H1 (cell line): Measurements from ENCODE around the gene DUSP1. TPM values are rescaled to one million over a fixed set of nuclear protein-coding genes. Genes with fewer than 3 reads are reported as not detected.

Source experiments
- CTCF ChIA-PET: fragments of 300-600 bp; sonication (Branson Sonifier 250); formaldehyde crosslinking; loops from one replicate; lab custom pipeline; 2021; ENCODE audit not compliant: partially characterized antibody; lab: Charles Lee
- POLR2A ChIA-PET: fragments of 300-600 bp; sonication (Branson Sonifier 250); formaldehyde crosslinking; loops from one replicate; lab custom pipeline; 2021; ENCODE audit warnings: inconsistent platforms; ENCODE audit not compliant: partially characterized antibody; lab: Charles Lee
- DNase-seq, 2 experiments: peaks; one replicate each; pipeline versions ENCODE4 v3.0.0 to v3.0.0-alpha.2; 2010 to 2022; ENCODE audit warnings: low spot score in 2 of 2, low read depth in 1 of 2, mixed read lengths in 1 of 2
- FAIRE-seq: peaks from 2 replicates; lab custom pipeline; 2011; peaks lifted over from hg19 to GRCh38; lab: Jason Lieb, UNC
- H2AFZ ChIP-seq: 2 replicates; pipeline ENCODE4 v1.8.1; 2012; ENCODE audit warnings: low read length, inconsistent platforms
- H2AK5ac ChIP-seq: 2 replicates; pipeline ENCODE4 v1.6.1; 2013; ENCODE audit warnings: low read depth, low read length
- H2BK120ac ChIP-seq: replicated peaks from 2 replicates; pipeline ENCODE3; 2013; ENCODE audit warnings: low read depth, low read length, inconsistent platforms
- H2BK12ac ChIP-seq: 2 replicates; pipeline ENCODE4 v1.6.1; 2013; ENCODE audit warnings: low read depth, low read length
- H2BK15ac ChIP-seq: 2 replicates; pipeline ENCODE4 v1.6.1; 2013; ENCODE audit warnings: low read length
- H2BK20ac ChIP-seq: 2 replicates; pipeline ENCODE4 v1.6.1; 2013; ENCODE audit warnings: low read length
- H2BK5ac ChIP-seq: 2 replicates; pipeline ENCODE4 v1.6.1; 2013; ENCODE audit warnings: low read depth, low read length
- H3K14ac ChIP-seq: 2 replicates; pipeline ENCODE4 v1.6.1; 2013; ENCODE audit warnings: inconsistent platforms; ENCODE audit not compliant: insufficient read length
- H3K18ac ChIP-seq: 2 replicates; pipeline ENCODE4 v1.6.1; 2013; ENCODE audit warnings: low read length; ENCODE audit errors: extremely low read depth
- H3K23ac ChIP-seq: 2 replicates; pipeline ENCODE4 v1.6.1; 2013; ENCODE audit warnings: inconsistent platforms; ENCODE audit not compliant: insufficient read length
- H3K23me2 ChIP-seq: 2 replicates; pipeline ENCODE4 v1.6.1; 2013; ENCODE audit warnings: low read depth, low read length
- H3K27ac ChIP-seq: 2 replicates; pipeline ENCODE4 v1.6.1; 2011; ENCODE audit warnings: low read depth, low read length, inconsistent platforms
- H3K27me3 ChIP-seq, 4 experiments: replicated peaks in 1 of 4; 1 replicate in 1 of 4; 2 replicates in 3 of 4; pipeline versions ENCODE4 v1.6.1 to v1.8.1; 2011 to 2013; ENCODE audit warnings: low read length in 3 of 4, mild to moderate bottlenecking in 3 of 4, inconsistent platforms in 2 of 4, mixed read lengths in 2 of 4, moderate library complexity in 1 of 4; ENCODE audit not compliant: control insufficient read depth in 3 of 4, insufficient read depth in 3 of 4; ENCODE audit errors: extremely low read depth in 1 of 4
- H3K36me3 ChIP-seq, 4 experiments: 2 replicates each; pipeline versions ENCODE4 v1.6.1 to v1.8.1; 2011 to 2013; ENCODE audit warnings: mild to moderate bottlenecking in 4 of 4, low read length in 3 of 4, moderate library complexity in 2 of 4, control low read depth in 1 of 4, inconsistent platforms in 1 of 4; ENCODE audit not compliant: insufficient read depth in 4 of 4, control insufficient read depth in 2 of 4
- H3K4ac ChIP-seq: replicated peaks from 2 replicates; pipeline ENCODE3; 2013; ENCODE audit warnings: low read length, low read depth, mixed read lengths, inconsistent platforms; ENCODE audit not compliant: insufficient read length
- H3K4me1 ChIP-seq, 4 experiments: replicated peaks in 1 of 4; 1 replicate in 1 of 4; 2 replicates in 3 of 4; pipeline versions ENCODE4 v1.6.1 to v1.8.1; 2011 to 2013; ENCODE audit warnings: low read length in 3 of 4, inconsistent platforms in 2 of 4, mixed read lengths in 1 of 4; ENCODE audit not compliant: insufficient read depth in 4 of 4, control insufficient read depth in 3 of 4
- H3K4me2 ChIP-seq, 2 experiments: 2 replicates each; pipeline versions ENCODE4 v1.6.1 to v1.8.1; 2011 to 2013; ENCODE audit warnings: low read depth in 2 of 2, low read length in 2 of 2, control low read depth in 1 of 2, inconsistent platforms in 1 of 2, mild to moderate bottlenecking in 1 of 2; ENCODE audit not compliant: insufficient read depth in 1 of 2
- H3K4me3 ChIP-seq, 4 experiments: fragments of 200-600, 300-600 bp in 1 of 4; sonication (generic), shearing (Covaris generic), sonication (Bioruptor Twin) in 1 of 4; 2 replicates each; pipeline versions ENCODE4 v1.5.1 to v1.8.1; 2011 to 2016; ENCODE audit warnings: low read length in 4 of 4, low read depth in 3 of 4, control low read depth in 2 of 4, inconsistent platforms in 2 of 4, mild to moderate bottlenecking in 2 of 4, mixed read lengths in 1 of 4, moderate library complexity in 1 of 4; ENCODE audit not compliant: insufficient read depth in 2 of 4; ENCODE audit errors: extremely low read depth in 1 of 4
- H3K56ac ChIP-seq: replicated peaks from 2 replicates; pipeline ENCODE3; 2013; ENCODE audit warnings: low read depth, mild to moderate bottlenecking, mixed read lengths, low read length, inconsistent platforms; ENCODE audit not compliant: insufficient read length
- H3K79me1 ChIP-seq: 2 replicates; pipeline ENCODE4 v1.6.1; 2013; ENCODE audit warnings: low read depth, low read length, control low read depth
- H3K79me2 ChIP-seq, 2 experiments: 2 replicates each; pipeline versions ENCODE4 v1.6.1 to v1.8.1; 2012 to 2013; ENCODE audit warnings: low read length in 2 of 2, mild to moderate bottlenecking in 2 of 2, inconsistent platforms in 1 of 2; ENCODE audit not compliant: insufficient read depth in 2 of 2, control insufficient read depth in 1 of 2
- H3K9ac ChIP-seq, 4 experiments: replicated peaks in 1 of 4; 1 replicate in 1 of 4; 2 replicates in 3 of 4; pipeline versions ENCODE4 v1.6.1 to v1.8.1; 2011 to 2013; ENCODE audit warnings: low read depth in 3 of 4, low read length in 3 of 4, control low read depth in 2 of 4, mild to moderate bottlenecking in 2 of 4, moderate library complexity in 2 of 4, inconsistent platforms in 1 of 4; ENCODE audit errors: extremely low read depth in 1 of 4
- H3K9me3 ChIP-seq, 2 experiments: 2 replicates each; pipeline versions ENCODE4 v1.6.1 to v1.8.1; 2012 to 2013; ENCODE audit warnings: mild to moderate bottlenecking in 2 of 2, moderate library complexity in 2 of 2, control low read depth in 1 of 2, inconsistent platforms in 1 of 2, low read depth in 1 of 2, low read length in 1 of 2, mixed read lengths in 1 of 2; ENCODE audit not compliant: insufficient read depth in 2 of 2
- H4K20me1 ChIP-seq, 2 experiments: replicated peaks in 1 of 2; 2 replicates each; pipeline versions ENCODE3 to v1.8.1; 2011 to 2013; ENCODE audit warnings: inconsistent platforms in 2 of 2, low read length in 2 of 2, mild to moderate bottlenecking in 1 of 2; ENCODE audit not compliant: insufficient read depth in 2 of 2, control insufficient read depth in 1 of 2
- H4K5ac ChIP-seq: 2 replicates; pipeline ENCODE4 v1.6.1; 2013; ENCODE audit warnings: low read length, low read depth, mixed read lengths, inconsistent platforms; ENCODE audit not compliant: insufficient read length
- H4K8ac ChIP-seq: 2 replicates; pipeline ENCODE4 v1.8.0; 2013; ENCODE audit warnings: mild to moderate bottlenecking, moderate library complexity, low read length, inconsistent platforms; ENCODE audit not compliant: insufficient read depth; ENCODE audit errors: extremely low read depth
- H4K91ac ChIP-seq: replicated peaks from 2 replicates; pipeline ENCODE3; 2013; ENCODE audit warnings: low read length, mixed read lengths, inconsistent platforms; ENCODE audit not compliant: insufficient read length
- CHD1 ChIP-seq: IDR thresholded peaks from 2 replicates; pipeline ENCODE4 v1.6.1; 2012; ENCODE audit warnings: low read depth, low read length, improper control_type of control experiment
- CTBP2 ChIP-seq: IDR thresholded peaks from 2 replicates; pipeline ENCODE4 v1.7.0; 2011; ENCODE audit warnings: borderline replicate concordance, mild to moderate bottlenecking, moderate library complexity, mixed read lengths, low read length; ENCODE audit not compliant: insufficient read depth, insufficient read length
- EGR1 ChIP-seq: IDR thresholded peaks from 2 replicates; pipeline ENCODE4 v1.6.1; 2011; ENCODE audit warnings: low read depth, low read length, borderline replicate concordance
- GABPA ChIP-seq: IDR thresholded peaks from 2 replicates; pipeline ENCODE4 v1.6.1; 2011; ENCODE audit warnings: mild to moderate bottlenecking, low read length, moderate library complexity, borderline replicate concordance; ENCODE audit not compliant: insufficient read depth
- JUND ChIP-seq: IDR thresholded peaks from 2 replicates; pipeline ENCODE4 v1.6.1; 2011; ENCODE audit warnings: mild to moderate bottlenecking, improper control_type of control experiment, low read length
- KDM1A ChIP-seq: fragments of 200-600, 300-600 bp; sonication (generic); IDR thresholded peaks from 2 replicates; pipeline ENCODE4 v1.7.1; 2016; ENCODE audit warnings: mild to moderate bottlenecking, low read length, borderline replicate concordance
- NRF1 ChIP-seq: IDR thresholded peaks from 2 replicates; pipeline ENCODE4 v1.6.1; 2011; ENCODE audit warnings: mild to moderate bottlenecking, low read depth, low read length, improper control_type of control experiment
- POLR2A ChIP-seq, 2 experiments: IDR thresholded peaks; 1 replicate in 1 of 2; 2 replicates in 1 of 2; pipeline ENCODE4 v1.6.1; 2011; ENCODE audit warnings: low read depth in 2 of 2, low read length in 2 of 2, mild to moderate bottlenecking in 2 of 2; ENCODE audit errors: control extremely low read depth in 1 of 2
- RBBP5 ChIP-seq: IDR thresholded peaks from 2 replicates; pipeline ENCODE4 v1.7.1; 2012; ENCODE audit warnings: low read depth, mild to moderate bottlenecking, inconsistent platforms, low read length, moderate library complexity, borderline replicate concordance
- SIX5 ChIP-seq: IDR thresholded peaks from 2 replicates; pipeline ENCODE4 v1.6.1; 2011; ENCODE audit warnings: mild to moderate bottlenecking, low read depth, low read length
- TAF7 ChIP-seq: optimal IDR thresholded peaks from 2 replicates; pipeline ENCODE3; 2011; ENCODE audit warnings: low read depth, mild to moderate bottlenecking, inconsistent platforms, low read length, moderate library complexity, borderline replicate concordance
- WGBS, 2 experiments: shearing (Covaris generic) in 1 of 2; methylation state at CpG; one replicate each; pipeline versions ENCODE4 v1.1.6 to v1.1.7; 2013 to 2015; ENCODE audit warnings: low lambda C conversion rate in 2 of 2, mixed read lengths in 2 of 2, inconsistent platforms in 1 of 2, low coverage in 1 of 2, missing lambda C conversion rate in 1 of 2; ENCODE audit not compliant: insufficient replicate concordance in 2 of 2, insufficient coverage in 1 of 2, insufficient read length in 1 of 2; ENCODE audit errors: extremely low coverage in 1 of 2, missing lambda C conversion rate in 1 of 2; 5-methylcytosine and 5-hydroxymethylcytosine counted together
- polyA plus RNA-seq, 7 experiments: library from polyadenylated mRNA; depleted of rRNA in 3 of 7; stranded (reverse) in 5 of 7; unstranded in 2 of 7; fragments of >200 nt in 5 of 7; fragments of 200-250 nt in 2 of 7; gene quantifications; 1 replicate in 5 of 7; 2 replicates in 1 of 7; 4 replicates in 1 of 7; pipeline versions ENCODE4 v1.2.1 to v1.2.3, GENCODE V29; 2011 to 2013; ENCODE audit warnings: missing spikeins in 2 of 7, mixed read lengths in 2 of 7
- total RNA-seq: library from RNA; stranded (reverse); fragmentation: NEBNext Ultra II Directional; extraction: Animal tissue kit (Norgen Biotek cat#: 25700); gene quantifications from 2 replicates; pipeline ENCODE4 v1.2.1, GENCODE V29; 2021
- TF ChIP-seq, protein P1 (sequence below): IDR thresholded peaks from 2 replicates; pipeline ENCODE4 v1.6.1; 2012; ENCODE audit warnings: inconsistent platforms

Gene DUSP1
- total and polyA plus RNA-seq, 2 of the 8 experiments (the other 6 are each of a cell fraction or from before 2014, with no cell fraction given): 6.5 to 11.7 TPM

DNA sequence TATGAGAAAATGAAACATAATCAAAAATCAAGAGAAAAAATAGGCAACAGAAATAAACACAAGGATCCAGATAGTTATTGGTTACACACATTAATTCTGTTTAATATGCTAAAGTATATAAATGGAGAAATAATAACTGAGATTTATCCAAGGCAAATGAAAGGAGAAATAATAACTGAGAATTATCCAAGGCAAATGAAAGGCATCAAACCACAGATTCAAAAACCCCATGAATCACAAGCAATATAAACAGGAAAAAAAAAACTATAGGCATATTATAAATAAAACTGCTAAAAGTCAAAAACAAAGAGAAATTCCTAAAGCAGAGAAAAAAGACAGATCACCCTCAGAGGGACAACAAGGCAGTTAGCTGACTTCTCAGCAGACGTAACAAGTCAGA is 10.9 kb downstream of the DUSP1 start:
- FAIRE-seq (no peak), DNase-seq (no peak)
- Histone ChIP-seq H2AK5ac (no peak overlapping the region), H3K4me1 (peaks cover 0 to 14% (median 6%) of the 10 kb centered on the region in 4 experiments; a peak in 5 of 7 replicates), H4K5ac (no peak overlapping the region), H2BK15ac (no peak overlapping the region), H3K14ac (no peak overlapping the region), H3K18ac (no peak overlapping the region), H3K9me3 (no peaks in the 10 kb centered on the region), H3K79me2 (no peaks in the 10 kb centered on the region), H2BK5ac (no peak overlapping the region), H3K79me1 (no peaks in the 10 kb centered on the region), H3K4me3 (no peak overlapping the region), H2BK20ac (no peak overlapping the region), H4K91ac (no peak overlapping the region), H2BK120ac (no peak overlapping the region), H4K20me1 (no peaks in the 10 kb centered on the region), H3K56ac (no peak overlapping the region), H3K36me3 (no peaks in the 10 kb centered on the region), H4K8ac (no peak overlapping the region), H3K4ac (no peak overlapping the region), H3K27me3 (peaks cover 0 to 7% (median 0%) of the 10 kb centered on the region in 4 experiments; a peak in 2 of 7 replicates), H2AFZ (no peak overlapping the region), H3K23ac (no peak overlapping the region), H3K9ac (no peak overlapping the region), H2BK12ac (no peak overlapping the region), H3K23me2 (peaks cover 2% of the 10 kb centered on the region; the same call in 1 of the 2 replicates), H3K4me2 (no peak overlapping the region), H3K27ac (no peak overlapping the region)
- POLR2A ChIA-PET: interaction anchor here (5.7 kb wide), 1 partner anchor 10 kb away, joined by 45 read pairs; the partner anchor contains the start of gene DUSP1
- CTCF ChIA-PET: interaction anchor here (1.0 to 2.4 kb wide), 3 partner anchors 45 to 174 kb away, joined by 3 to 8 read pairs (median 5); no protein-coding TSS in a partner anchor
- WGBS, 2 experiments: 73% methylated on average over 1 of the region's 1 CpG; no CpG with 5 or more reads in 1 of the 2 experiments
- no peak for TF ChIP-seq CHD1
- no peak for TF ChIP-seq SIX5
- no peak for TF ChIP-seq POLR2A (IDR thresholded peaks at IDR 0.05; ENCODE audit: control extremely low read depth in 1 of 2, low read depth in 2 of 2, low read length in 2 of 2)
- no peak for TF ChIP-seq TAF7
- no peak for TF ChIP-seq RBBP5
- TF ChIP-seq JUND: no peak
- no peak for TF ChIP-seq KDM1A
- TF ChIP-seq EGR1: no peak
- TF ChIP-seq, protein P1, sequence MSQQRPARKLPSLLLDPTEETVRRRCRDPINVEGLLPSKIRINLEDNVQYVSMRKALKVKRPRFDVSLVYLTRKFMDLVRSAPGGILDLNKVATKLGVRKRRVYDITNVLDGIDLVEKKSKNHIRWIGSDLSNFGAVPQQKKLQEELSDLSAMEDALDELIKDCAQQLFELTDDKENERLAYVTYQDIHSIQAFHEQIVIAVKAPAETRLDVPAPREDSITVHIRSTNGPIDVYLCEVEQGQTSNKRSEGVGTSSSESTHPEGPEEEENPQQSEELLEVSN: no peak
- TF ChIP-seq NRF1: no peak
- no peak for TF ChIP-seq CTBP2
- no peak for TF ChIP-seq GABPA
